Bladder microvascular endothelial cell (primary cell): Measurements from ENCODE around the gene GPX3. TPM values are rescaled to one million over a fixed set of nuclear protein-coding genes. Genes with fewer than 3 reads are reported as not detected.

Experiments
- total RNA-seq: library from RNA; depleted of rRNA; stranded (reverse); fragments of >200 nt; gene quantifications from 2 replicates; pipeline ENCODE4 v1.2.3, GENCODE V29; 2014

The GPX3 gene, protein sequence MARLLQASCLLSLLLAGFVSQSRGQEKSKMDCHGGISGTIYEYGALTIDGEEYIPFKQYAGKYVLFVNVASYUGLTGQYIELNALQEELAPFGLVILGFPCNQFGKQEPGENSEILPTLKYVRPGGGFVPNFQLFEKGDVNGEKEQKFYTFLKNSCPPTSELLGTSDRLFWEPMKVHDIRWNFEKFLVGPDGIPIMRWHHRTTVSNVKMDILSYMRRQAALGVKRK
- total RNA-seq = 7.3 and 14.5 TPM in 2 replicates

DNA sequence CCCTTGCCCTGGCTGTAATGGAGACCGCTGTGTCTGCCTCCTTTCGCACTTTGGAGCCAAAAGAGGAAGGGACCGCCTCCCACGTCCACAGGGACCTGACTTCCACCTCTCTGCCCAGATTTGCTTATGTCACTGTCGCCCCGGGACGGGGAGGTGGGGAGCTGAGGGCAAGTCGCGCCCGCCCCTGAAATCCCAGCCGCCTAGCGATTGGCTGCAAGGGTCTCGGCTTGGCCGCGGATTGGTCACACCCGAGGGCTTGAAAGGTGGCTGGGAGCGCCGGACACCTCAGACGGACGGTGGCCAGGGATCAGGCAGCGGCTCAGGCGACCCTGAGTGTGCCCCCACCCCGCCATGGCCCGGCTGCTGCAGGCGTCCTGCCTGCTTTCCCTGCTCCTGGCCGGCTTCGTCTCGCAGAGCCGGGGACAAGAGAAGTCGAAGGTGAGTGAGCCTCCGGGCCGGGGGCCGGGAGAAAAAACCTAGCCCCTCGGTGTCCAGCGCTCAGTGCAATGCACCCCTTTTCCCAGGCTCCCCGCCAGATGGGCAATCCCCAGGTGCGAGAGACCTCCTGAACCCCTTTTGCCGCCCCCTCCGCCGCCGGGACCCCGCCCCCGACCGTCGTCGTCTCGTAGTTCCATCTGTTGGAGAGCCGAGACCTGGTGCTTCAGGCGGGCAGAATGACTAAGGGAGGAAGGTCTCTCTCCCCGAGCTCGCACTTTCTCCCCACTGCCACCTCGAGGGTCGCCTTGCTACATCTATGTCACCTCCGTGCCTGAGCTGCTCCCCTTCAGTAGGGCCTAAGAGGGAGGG lies at the start of gene GPX3:
GPX3 (plus strand) TSS at position 288 of the 807 bp plus-strand sequence; CDS start at position 352, 64 bp downstream.

Other genes with a start within 250 kb of the GPX3 start
- gene SMIM3, start 241.8 kb upstream of the GPX3 start, total RNA-seq = 1.1 and 2.6 TPM in 2 replicates
- gene IRGM, start 174.1 kb upstream of the GPX3 start, total RNA-seq = not detected in 2 replicates
- gene ZNF300, start 115.6 kb upstream of the GPX3 start, total RNA-seq = 4.2 and 9.8 TPM in 2 replicates
- 70.9 and 191 TPM in 2 replicates for gene TNIP1, start 60.4 kb downstream of the GPX3 start, total RNA-seq
- gene ANXA6, start 137.2 kb downstream of the GPX3 start, total RNA-seq = 187 and 365 TPM in 2 replicates
- 5.1 and 7.1 TPM in 2 replicates for gene CCDC69, start 203.5 kb downstream of the GPX3 start, total RNA-seq
- gene GM2A, start 232.6 kb downstream of the GPX3 start, total RNA-seq = 11.5 and 15.4 TPM in 2 replicates